Left renal cortex interstitium (tissue), 4 donors: ENCODE results near the gene TUFM. TPM values are rescaled to one million over a fixed set of nuclear protein-coding genes. Genes with fewer than 3 reads are reported as not detected.
"Not testable (repeated sequence)": the region's sequence is repeated elsewhere in the genome, so short reads cannot be mapped to it uniquely, and the experiment has no call there.

Source experiments
- DNase-seq, 4 donors: peaks; one replicate each; pipeline ENCODE4 v3.0.0-alpha.2; 2013; ENCODE audit warnings: low read depth in 4 of 4, low spot score in 2 of 4, missing footprints in 1 of 4
- polyA plus RNA-seq, 4 donors: library from polyadenylated mRNA; unstranded; fragments of 120-200 nt; gene quantifications; one replicate each; pipeline ENCODE4 v1.2.1, GENCODE V29; 2013; ENCODE audit not compliant: insufficient read length in 4 of 4

Gene TUFM
- polyA plus RNA-seq, 4 donors: 193 to 231 (median 219) TPM

DNA sequence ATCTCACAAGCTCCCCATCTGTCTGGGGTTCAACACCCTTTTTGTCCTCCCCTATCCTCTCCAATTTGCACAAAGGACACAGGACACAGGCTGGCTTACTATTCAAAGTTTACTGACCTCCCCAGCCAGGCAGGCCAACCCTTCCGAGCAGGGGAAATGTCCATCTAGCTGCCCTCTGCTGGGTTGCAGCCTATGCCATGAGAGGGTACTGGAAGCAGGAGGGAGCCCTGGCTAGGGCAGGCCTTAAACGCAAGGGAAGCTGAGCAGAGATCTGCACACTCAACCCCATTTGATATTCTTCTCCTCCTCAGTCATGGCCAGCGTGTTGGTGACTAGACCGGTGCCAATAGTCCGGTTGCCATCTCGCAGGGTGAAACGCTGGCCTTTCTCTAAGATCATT is 3.5 kb downstream of the TUFM start:
- no peak for DNase-seq

DNA sequence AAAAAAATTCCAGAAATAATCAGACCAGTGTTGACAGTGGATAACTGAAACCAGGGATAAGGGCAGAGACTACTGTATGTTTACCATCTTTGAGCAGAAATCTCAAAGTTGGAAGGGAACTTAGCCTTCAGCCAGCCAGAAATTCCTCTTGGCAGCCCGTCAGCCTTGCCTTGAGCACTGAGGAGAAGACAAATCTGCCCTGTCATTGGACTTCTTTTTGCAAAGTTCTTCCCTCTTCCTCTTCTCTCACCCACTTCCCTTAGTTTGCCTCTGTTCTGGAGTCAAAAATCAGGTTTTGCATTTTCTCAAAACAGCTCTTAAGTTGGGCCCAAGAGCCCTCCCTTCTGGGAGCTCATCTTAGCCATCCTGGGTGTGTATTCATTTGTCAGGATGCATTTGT is 6.2 kb downstream of the TUFM start:
- no peak for DNase-seq

GRCh38 chr16:28839004-28839639 is 7.0 kb downstream of the TUFM start:
- DNase-seq: no peak

DNA sequence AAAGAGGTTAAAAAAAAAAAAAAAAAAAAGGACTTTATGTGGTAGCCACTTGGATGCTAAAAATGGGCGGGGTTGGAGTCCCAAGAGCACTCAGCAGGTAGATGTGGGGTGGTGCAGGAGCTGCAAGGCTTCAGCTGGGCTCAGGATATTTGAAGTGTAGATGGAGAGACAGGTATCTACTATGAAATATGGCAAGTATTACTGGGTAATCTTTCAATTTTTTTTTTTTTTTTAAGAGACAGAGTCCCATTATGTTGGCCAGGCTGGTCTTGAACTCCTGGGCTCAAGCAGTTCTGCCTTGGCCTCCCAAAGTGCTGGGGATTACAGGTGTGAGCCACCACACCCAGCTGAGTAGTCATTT is 7.6 kb downstream of the TUFM start:
- DNase-seq: no peak

GRCh38 chr16:28837672-28838557 is 8.2 kb downstream of the TUFM start:
- no peak for DNase-seq

DNA sequence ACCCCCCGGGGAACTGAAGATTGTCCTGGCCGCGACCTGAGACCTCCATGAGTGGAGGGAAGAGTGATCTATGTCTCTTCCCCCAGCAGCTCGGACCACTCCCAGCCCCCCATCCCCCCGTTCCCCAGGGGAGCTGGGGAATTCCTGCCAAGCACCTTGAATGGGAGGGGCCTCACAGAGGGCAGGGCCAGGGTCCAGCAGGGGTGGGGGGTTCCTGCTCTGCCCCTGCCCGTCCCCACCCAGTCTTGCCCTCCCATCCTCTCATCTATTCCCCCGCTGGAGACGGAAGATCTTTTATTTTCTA is 9.4 kb downstream of the TUFM start:
- no peak for DNase-seq

DNA sequence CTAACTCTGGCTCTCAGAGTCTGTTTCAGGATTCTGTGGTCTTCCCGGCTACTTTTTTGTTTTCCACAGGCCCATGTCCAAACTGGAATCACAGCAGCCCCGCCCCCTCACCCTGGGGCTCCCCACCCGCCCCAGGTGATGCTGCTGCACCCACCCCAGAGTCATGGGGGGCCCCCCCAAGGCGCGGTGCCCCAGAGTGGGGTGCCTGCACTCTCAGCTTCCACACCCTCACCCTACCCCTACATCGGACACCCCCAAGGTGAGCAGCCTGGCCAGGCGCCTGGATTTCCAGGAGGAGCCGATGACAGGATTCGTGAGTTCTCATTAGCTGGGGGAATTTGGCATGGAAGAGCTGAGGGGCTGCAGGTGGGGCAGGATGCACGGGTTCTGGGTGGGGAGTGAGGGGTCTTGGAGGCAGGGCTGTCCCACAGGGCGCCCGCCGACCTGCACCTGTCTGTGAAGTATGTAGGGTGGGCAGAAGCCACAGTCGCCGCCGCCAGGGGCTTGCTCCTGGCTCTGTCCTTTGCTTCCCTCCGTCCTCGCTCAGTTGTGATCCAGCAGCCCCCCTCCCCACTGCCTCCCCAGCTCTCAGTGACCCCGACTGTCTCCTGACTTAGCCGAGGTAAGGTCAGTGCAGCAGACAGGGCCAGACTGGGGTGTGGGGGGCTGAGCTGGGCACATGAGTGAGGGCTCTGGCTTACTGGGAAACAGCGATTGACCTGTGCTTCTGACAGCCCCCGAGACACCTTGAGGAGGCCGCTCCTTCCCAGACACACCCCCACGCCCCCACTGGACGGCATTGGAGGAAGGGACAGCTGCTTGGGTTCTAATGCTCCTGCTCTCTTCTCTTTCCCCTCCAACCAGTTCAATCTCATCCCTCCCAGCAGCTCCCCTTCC is 10.0 kb downstream of the TUFM start:
- DNase-seq: no peak

DNA sequence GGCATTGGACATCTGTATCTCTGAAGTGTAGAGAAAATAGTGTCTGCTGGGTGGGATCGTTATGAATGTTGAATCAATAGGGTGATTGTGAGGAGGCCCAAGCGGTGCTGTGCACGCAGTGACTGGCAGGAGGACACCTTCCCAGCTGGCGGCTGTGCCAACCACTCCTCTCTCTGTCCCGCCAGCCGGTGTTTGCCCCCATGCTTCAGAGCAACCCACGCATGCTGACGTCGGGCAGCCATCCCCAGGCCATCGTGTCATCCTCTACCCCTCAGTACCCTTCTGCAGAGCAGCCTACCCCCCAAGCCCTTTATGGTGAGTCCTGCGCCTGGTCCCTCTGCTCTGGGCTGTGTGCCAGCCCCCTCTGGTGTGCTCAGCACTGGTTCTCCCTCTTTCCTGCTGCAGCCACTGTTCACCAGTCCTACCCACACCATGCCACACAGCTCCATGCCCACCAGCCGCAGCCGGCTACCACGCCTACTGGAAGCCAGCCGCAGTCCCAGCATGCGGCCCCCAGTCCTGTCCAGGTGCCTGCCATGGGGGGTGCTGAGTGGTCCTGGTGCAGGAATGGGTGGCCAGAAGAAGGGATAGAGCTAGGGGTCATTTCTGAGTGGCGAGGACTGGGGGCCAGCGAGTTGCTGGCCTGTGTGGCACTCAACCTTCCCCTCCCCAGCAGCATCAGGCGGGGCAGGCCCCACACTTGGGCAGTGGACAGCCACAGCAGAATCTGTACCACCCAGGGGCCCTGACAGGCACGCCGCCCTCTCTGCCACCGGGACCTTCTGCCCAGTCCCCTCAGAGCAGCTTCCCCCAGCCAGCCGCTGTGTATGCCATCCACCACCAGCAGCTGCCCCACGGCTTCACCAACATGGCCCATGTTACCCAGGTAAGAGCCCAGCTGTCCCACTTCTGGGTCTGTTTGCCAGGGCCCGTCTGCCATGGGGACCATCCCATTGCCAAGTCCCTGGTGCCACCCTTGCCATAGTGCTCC is 11.0 kb downstream of the TUFM start:
- DNase-seq: no peak

GRCh38 chr16:28834349-28834748 is 11.8 kb downstream of the TUFM start:
- no peak for DNase-seq

GRCh38 chr16:28830531-28830930 is 15.6 kb downstream of the TUFM start:
- no peak for DNase-seq

- no peak for DNase-seq
Measured at GRCh38 chr16:28829747-28830146, 16.4 kb downstream of the TUFM start.

- no peak for DNase-seq
Measured at GRCh38 chr16:28826141-28826540, 20.0 kb downstream of the TUFM start.

GRCh38 chr16:28824717-28824973 is 21.5 kb downstream of the TUFM start:
- no peak for DNase-seq

DNA sequence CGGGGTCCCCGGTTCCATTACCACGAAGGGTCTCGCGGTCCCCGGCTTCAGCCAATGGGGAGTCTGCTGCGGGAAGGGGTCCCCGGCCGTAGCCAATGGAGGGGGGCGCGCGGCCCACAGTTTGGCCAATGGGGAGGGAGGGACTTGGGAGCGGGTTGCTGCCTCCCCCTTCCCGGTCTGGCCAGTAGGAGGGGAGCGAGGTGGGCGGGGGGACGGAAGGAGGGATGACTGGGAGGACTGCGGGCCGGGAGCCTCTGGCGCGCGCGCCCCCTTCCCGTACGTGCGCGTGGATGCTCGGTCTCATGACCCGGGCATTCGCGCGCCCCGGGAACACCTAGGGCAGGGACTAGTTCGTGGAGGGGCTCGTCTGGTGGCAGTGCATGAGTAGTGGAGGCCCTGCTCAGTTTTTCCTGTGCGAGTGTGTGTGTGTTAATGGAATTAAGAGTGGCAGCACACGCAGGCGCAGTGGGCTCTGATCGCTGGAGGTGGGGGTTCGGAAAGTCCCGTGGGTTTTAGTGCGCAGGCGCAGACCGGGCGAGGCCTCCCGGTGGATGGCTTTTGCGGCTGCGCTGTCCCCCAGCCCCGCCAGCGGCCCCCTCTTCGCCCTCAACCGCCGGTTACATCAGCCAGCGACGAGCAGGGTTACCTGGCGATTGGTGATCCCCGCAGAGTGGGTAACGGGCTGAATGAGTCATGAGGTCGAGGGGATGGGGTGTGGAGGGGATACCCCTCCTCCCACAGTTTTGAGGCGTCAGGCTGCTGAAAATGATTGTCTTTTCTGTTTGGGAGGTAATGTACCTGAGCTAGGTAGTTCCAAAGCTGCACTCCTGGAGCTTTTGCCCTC is 22.1 kb downstream of the TUFM start:
- peak; percentile 92 to 96 (median 94) for DNase-seq

- DNase-seq: no peak
Measured at GRCh38 chr16:28823291-28823872, 22.8 kb downstream of the TUFM start.

GRCh38 chr16:28822520-28823290 is 23.4 kb downstream of the TUFM start, which contains the start of gene ATXN2L:
ATXN2L (plus strand) TSS chr16:28822999; CDS start chr16:28823260, 261 bp downstream.
- DNase-seq: peak; percentile 87 to 93 (median 92)

DNA sequence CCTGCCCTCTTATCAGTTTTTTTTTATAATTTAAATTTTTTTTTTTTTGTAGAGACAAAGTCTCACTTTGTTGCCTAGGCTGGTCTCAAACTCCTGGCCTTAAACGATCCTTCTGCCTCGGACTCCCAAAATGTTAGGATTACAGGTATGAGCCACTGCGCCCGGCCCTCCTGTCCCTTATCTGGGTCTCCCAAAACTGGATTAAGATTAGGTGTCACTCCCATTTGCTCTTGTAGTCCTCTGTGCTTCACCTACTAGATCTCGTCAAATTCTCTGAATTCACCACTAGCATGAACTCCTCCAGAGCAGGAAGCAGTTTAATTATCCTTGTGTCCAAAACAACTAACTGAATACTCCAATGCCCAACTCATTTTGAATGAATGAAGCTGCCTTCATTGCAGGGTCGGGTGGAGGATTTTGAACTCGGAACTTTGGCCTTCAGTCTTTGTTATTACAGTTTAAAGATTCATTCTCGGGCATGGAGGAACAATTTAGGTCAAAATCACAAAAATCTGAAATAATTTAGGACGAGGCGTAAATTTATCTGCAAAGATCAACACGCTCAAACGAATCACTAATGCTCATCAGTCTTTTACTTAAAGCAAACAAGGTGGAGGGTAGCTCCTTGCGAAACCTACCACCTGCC is 24.2 kb downstream of the TUFM start:
- DNase-seq: no peak

- not testable (repeated sequence) for DNase-seq
Measured at GRCh38 chr16:28820546-28820945, 25.6 kb downstream of the TUFM start.
